ENCODE data around the gene KYNU.

DNA sequence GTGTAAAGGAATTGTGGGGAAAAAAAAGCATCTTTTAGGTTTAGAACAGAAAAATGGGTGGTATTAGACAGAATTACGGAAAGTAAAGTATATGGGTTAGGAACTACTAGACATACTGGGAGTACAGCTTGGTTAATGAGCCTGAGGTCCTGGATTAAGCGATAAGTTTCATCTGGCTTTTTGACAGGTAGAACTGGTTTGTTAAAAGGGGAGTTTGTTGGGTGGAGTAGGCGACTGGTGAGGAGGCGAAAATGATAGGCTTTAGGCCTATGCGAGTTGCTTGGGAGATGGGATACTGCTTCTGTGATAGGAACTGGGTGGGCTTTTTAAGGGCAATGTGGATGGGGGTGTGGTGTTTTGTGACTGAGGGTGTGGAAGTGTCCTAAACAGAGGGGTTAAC is 56.5 kb downstream of the KYNU start:
- TF ChIP-seq, protein P1, sequence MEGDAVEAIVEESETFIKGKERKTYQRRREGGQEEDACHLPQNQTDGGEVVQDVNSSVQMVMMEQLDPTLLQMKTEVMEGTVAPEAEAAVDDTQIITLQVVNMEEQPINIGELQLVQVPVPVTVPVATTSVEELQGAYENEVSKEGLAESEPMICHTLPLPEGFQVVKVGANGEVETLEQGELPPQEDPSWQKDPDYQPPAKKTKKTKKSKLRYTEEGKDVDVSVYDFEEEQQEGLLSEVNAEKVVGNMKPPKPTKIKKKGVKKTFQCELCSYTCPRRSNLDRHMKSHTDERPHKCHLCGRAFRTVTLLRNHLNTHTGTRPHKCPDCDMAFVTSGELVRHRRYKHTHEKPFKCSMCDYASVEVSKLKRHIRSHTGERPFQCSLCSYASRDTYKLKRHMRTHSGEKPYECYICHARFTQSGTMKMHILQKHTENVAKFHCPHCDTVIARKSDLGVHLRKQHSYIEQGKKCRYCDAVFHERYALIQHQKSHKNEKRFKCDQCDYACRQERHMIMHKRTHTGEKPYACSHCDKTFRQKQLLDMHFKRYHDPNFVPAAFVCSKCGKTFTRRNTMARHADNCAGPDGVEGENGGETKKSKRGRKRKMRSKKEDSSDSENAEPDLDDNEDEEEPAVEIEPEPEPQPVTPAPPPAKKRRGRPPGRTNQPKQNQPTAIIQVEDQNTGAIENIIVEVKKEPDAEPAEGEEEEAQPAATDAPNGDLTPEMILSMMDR (IDR thresholded peaks at IDR 0.05 in 2 of 3, conservative IDR thresholded peaks at IDR 0.05 in 1 of 3; ENCODE audit: control insufficient read depth in 2 of 3, extremely low read depth in 1 of 3, insufficient read depth in 1 of 3, low read depth in 3 of 3, low read length in 3 of 3), result no peak
- TF ChIP-seq CBX5 (IDR thresholded peaks at IDR 0.05; ENCODE audit: low read depth) (no peak), CEBPB (IDR thresholded peaks at IDR 0.05; ENCODE audit: borderline replicate concordance in 1 of 2, low read depth in 2 of 2, low read length in 2 of 2) (no peak), CHD2 (IDR thresholded peaks at IDR 0.05; ENCODE audit: borderline replicate concordance, low read depth, low read length) (no peak), SP1 (IDR thresholded peaks at IDR 0.05; ENCODE audit: low read depth, low read length) (no peak), STAT1 (conservative IDR thresholded peaks at IDR 0.05) (no peak), CBFB (IDR thresholded peaks at IDR 0.05; ENCODE audit: low read depth) (no peak), SMAD5 (IDR thresholded peaks at IDR 0.05; ENCODE audit: low read depth) (no peak), HDAC6 (IDR thresholded peaks at IDR 0.05; ENCODE audit: unreplicated experiment) (no peak), POLR2A (IDR thresholded peaks at IDR 0.05; ENCODE audit: low read depth, low read length) (no peak)
- TF ChIP-seq, protein P2, sequence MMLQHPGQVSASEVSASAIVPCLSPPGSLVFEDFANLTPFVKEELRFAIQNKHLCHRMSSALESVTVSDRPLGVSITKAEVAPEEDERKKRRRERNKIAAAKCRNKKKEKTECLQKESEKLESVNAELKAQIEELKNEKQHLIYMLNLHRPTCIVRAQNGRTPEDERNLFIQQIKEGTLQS (IDR thresholded peaks at IDR 0.05; ENCODE audit: borderline replicate concordance, extremely low read depth, low read depth, low read length), result no peak
- TF ChIP-seq, protein P3, sequence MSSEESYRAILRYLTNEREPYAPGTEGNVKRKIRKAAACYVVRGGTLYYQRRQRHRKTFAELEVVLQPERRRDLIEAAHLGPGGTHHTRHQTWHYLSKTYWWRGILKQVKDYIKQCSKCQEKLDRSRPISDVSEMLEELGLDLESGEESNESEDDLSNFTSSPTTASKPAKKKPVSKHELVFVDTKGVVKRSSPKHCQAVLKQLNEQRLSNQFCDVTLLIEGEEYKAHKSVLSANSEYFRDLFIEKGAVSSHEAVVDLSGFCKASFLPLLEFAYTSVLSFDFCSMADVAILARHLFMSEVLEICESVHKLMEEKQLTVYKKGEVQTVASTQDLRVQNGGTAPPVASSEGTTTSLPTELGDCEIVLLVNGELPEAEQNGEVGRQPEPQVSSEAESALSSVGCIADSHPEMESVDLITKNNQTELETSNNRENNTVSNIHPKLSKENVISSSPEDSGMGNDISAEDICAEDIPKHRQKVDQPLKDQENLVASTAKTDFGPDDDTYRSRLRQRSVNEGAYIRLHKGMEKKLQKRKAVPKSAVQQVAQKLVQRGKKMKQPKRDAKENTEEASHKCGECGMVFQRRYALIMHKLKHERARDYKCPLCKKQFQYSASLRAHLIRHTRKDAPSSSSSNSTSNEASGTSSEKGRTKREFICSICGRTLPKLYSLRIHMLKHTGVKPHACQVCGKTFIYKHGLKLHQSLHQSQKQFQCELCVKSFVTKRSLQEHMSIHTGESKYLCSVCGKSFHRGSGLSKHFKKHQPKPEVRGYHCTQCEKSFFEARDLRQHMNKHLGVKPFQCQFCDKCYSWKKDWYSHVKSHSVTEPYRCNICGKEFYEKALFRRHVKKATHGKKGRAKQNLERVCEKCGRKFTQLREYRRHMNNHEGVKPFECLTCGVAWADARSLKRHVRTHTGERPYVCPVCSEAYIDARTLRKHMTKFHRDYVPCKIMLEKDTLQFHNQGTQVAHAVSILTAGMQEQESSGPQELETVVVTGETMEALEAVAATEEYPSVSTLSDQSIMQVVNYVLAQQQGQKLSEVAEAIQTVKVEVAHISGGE (CRISPR knock-in tag; IDR thresholded peaks at IDR 0.05), result no peak
